Measurements from ENCODE around the gene CYP2C8. TPM values are rescaled to one million over a fixed set of nuclear protein-coding genes. Genes with fewer than 3 reads are reported as not detected.

The CYP2C8 gene
- total RNA-seq, 1 experiment from 2014 or later, result not detected

- no peak for DNase-seq (ENCODE audit: low spot score)
- Histone ChIP-seq H3K27me3 (replicated peaks; ENCODE audit: insufficient read depth, low read depth, low read length, poor library complexity) (no peaks in the 10 kb centered on the region), H3K4me1 (ENCODE audit: insufficient read depth, low read length, poor library complexity, severe bottlenecking) (no peaks in the 10 kb centered on the region), H3K4me3 (ENCODE audit: low read depth, low read length, poor library complexity, severe bottlenecking) (no peak overlapping the region), H3K27ac (ENCODE audit: low read depth, low read length, poor library complexity, severe bottlenecking) (no peak overlapping the region), H3K9me3 (ENCODE audit: low read depth, low read length, poor library complexity, severe bottlenecking) (no peaks in the 10 kb centered on the region), H3K36me3 (ENCODE audit: insufficient read depth, low read length, poor library complexity, severe bottlenecking) (no peaks in the 10 kb centered on the region)
- no peak for TF ChIP-seq CTCF (conservative IDR thresholded peaks at IDR 0.05; ENCODE audit: low read depth, low read length)
- no peak for TF ChIP-seq EZH2 (IDR thresholded peaks at IDR 0.05; ENCODE audit: borderline replicate concordance, low read depth, low read length, poor library complexity, severe bottlenecking)
- no TSS peak for BruUV-seq (replicated peaks)
- intact Hi-C loops (cut with micrococcal nuclease; ENCODE audit: unreplicated experiment), result no loop called here
- ChIA-PET POLR2A (ENCODE audit: low non-redundant PET) (no interaction called here), CTCF (no interaction called here)
Measured at GRCh38 chr10:95031656-95032055, 37.6 kb downstream of the CYP2C8 start.

GRCh38 chr10:95026461-95026860, 42.8 kb downstream of the CYP2C8 start:
- H3K4me1 ChIP-seq (ENCODE audit: insufficient read depth, low read length, poor library complexity, severe bottlenecking), result no peaks in the 10 kb centered on the region
- no peaks in the 10 kb centered on the region for H3K36me3 ChIP-seq (ENCODE audit: insufficient read depth, low read length, poor library complexity, severe bottlenecking)
- H3K27ac ChIP-seq (ENCODE audit: low read depth, low read length, poor library complexity, severe bottlenecking), result no peak overlapping the region
- no peak for TF ChIP-seq CTCF (conservative IDR thresholded peaks at IDR 0.05; ENCODE audit: low read depth, low read length)
- TF ChIP-seq EZH2 (IDR thresholded peaks at IDR 0.05; ENCODE audit: borderline replicate concordance, low read depth, low read length, poor library complexity, severe bottlenecking), result no peak
- ChIA-PET CTCF (no interaction called here), POLR2A (ENCODE audit: low non-redundant PET) (no interaction called here)
- no peaks in the 10 kb centered on the region for H3K9me3 ChIP-seq (ENCODE audit: low read depth, low read length, poor library complexity, severe bottlenecking)
- intact Hi-C loops (cut with micrococcal nuclease; ENCODE audit: unreplicated experiment), result no loop called here
- H3K27me3 ChIP-seq (replicated peaks; ENCODE audit: insufficient read depth, low read depth, low read length, poor library complexity), result no peaks in the 10 kb centered on the region
- no peak for DNase-seq (ENCODE audit: low spot score)
- H3K4me3 ChIP-seq (ENCODE audit: low read depth, low read length, poor library complexity, severe bottlenecking), result no peak overlapping the region
- BruUV-seq (replicated peaks), result no TSS peak

GRCh38 chr10:94997741-94998174, 71.5 kb downstream of the CYP2C8 start:
- no peaks in the 10 kb centered on the region for H3K4me1 ChIP-seq (ENCODE audit: insufficient read depth, low read length, poor library complexity, severe bottlenecking)
- no TSS peak for BruUV-seq (replicated peaks)
- H3K27me3 ChIP-seq (replicated peaks; ENCODE audit: insufficient read depth, low read depth, low read length, poor library complexity), result no peaks in the 10 kb centered on the region
- TF ChIP-seq CTCF (conservative IDR thresholded peaks at IDR 0.05; ENCODE audit: low read depth, low read length) (no peak), EZH2 (IDR thresholded peaks at IDR 0.05; ENCODE audit: borderline replicate concordance, low read depth, low read length, poor library complexity, severe bottlenecking) (no peak)
- no peak overlapping the region for H3K4me3 ChIP-seq (ENCODE audit: low read depth, low read length, poor library complexity, severe bottlenecking)
- H3K27ac ChIP-seq (ENCODE audit: low read depth, low read length, poor library complexity, severe bottlenecking), result no peak overlapping the region
- CTCF ChIA-PET, result no interaction called here
- DNase-seq (ENCODE audit: low spot score), result no peak
- intact Hi-C loops (cut with micrococcal nuclease; ENCODE audit: unreplicated experiment), result no loop called here
- POLR2A ChIA-PET (ENCODE audit: low non-redundant PET), result no interaction called here
- no peaks in the 10 kb centered on the region for H3K36me3 ChIP-seq (ENCODE audit: insufficient read depth, low read length, poor library complexity, severe bottlenecking)
- H3K9me3 ChIP-seq (ENCODE audit: low read depth, low read length, poor library complexity, severe bottlenecking), result peaks cover 8% of the 10 kb centered on the region
